Muscle layer of colon (tissue), 2 donors: Measurements from ENCODE around the gene OVAAL.

Source experiments
- H3K27ac ChIP-seq: one replicate; pipeline ENCODE4 v1.7.0; 2013; ENCODE audit warnings: low read depth, mild to moderate bottlenecking, low read length, moderate library complexity
- H3K27me3 ChIP-seq, 2 donors: one replicate each; pipeline ENCODE4 v1.7.0; 2013; ENCODE audit warnings: low read length in 2 of 2, mild to moderate bottlenecking in 2 of 2; ENCODE audit not compliant: insufficient read depth in 2 of 2, control insufficient read depth in 1 of 2
- H3K36me3 ChIP-seq: one replicate; pipeline ENCODE4 v1.7.0; 2013; ENCODE audit warnings: mild to moderate bottlenecking, low read length; ENCODE audit not compliant: insufficient read depth
- H3K4me1 ChIP-seq: one replicate; pipeline ENCODE4 v1.7.0; 2013; ENCODE audit warnings: mild to moderate bottlenecking, low read length; ENCODE audit not compliant: insufficient read depth
- H3K4me3 ChIP-seq, 2 donors: one replicate each; pipeline ENCODE4 v1.7.0; 2013; ENCODE audit warnings: low read length in 2 of 2, low read depth in 1 of 2, mild to moderate bottlenecking in 1 of 2, moderate library complexity in 1 of 2
- H3K9ac ChIP-seq: one replicate; pipeline ENCODE4 v1.7.0; 2013; ENCODE audit warnings: low read length
- H3K9me3 ChIP-seq: one replicate; pipeline ENCODE4 v1.7.0; 2013; ENCODE audit warnings: mild to moderate bottlenecking, low read length
- donor health status: abdominal sarcoma.
- donor health status: Adenocarcinoma of cecum.

Gene OVAAL

GRCh38 chr1:180612632-180613031 lies 53.9 kb downstream of the OVAAL start:
- no peak overlapping the region for H3K9ac ChIP-seq
- H3K27me3 ChIP-seq, result no peaks in the 10 kb centered on the region
- no peaks in the 10 kb centered on the region for H3K9me3 ChIP-seq
- H3K36me3 ChIP-seq, result no peaks in the 10 kb centered on the region
- H3K4me1 ChIP-seq, result peaks cover 10% of the 10 kb centered on the region
- no peak overlapping the region for H3K4me3 ChIP-seq
- H3K27ac ChIP-seq, result no peak overlapping the region

- Histone ChIP-seq H3K27me3 (no peaks in the 10 kb centered on the region), H3K27ac (no peak overlapping the region), H3K4me3 (no peak overlapping the region), H3K4me1 (peaks cover 10% of the 10 kb centered on the region), H3K9me3 (no peaks in the 10 kb centered on the region), H3K36me3 (no peaks in the 10 kb centered on the region), H3K9ac (no peak overlapping the region)
Observed at GRCh38 chr1:180614730-180615129, 56.0 kb downstream of the OVAAL start.

GRCh38 chr1:180615493-180616290 lies 56.9 kb downstream of the OVAAL start:
- Histone ChIP-seq H3K4me3 (no peak overlapping the region), H3K27me3 (no peaks in the 10 kb centered on the region), H3K9me3 (no peaks in the 10 kb centered on the region), H3K4me1 (peaks cover 10% of the 10 kb centered on the region), H3K9ac (no peak overlapping the region), H3K27ac (no peak overlapping the region), H3K36me3 (no peaks in the 10 kb centered on the region)
